ENCODE results near the gene SMIM27. TPM values are rescaled to one million over a fixed set of nuclear protein-coding genes. Genes with fewer than 3 reads are reported as not detected.
"Not testable (repeated sequence)": the region's sequence is repeated elsewhere in the genome, so short reads cannot be mapped to it uniquely, and the experiment has no call there.

Gene SMIM27
- total and polyA plus RNA-seq, 2 experiments from 2014 or later, result 6.5 to 47.1 TPM

DNA sequence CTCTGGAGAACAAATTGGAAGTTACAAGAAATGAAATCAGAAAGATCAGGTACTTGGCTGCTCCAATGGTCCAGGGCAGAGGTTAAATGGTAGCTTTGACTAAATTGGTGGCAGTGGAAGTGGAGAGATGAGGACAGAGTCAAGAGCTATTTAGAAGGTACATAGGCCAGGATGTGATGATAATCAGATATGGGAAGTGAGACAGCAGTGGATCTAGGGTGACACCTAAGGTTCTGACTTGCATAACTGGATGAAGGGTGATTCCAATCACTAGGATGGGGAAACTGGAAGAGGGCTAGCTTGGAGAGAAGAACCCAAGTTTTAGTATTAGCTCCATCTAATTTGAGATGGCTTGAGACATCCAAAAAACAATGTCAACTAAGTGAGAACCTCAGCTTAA lies 44.8 kb downstream of the SMIM27 start:
- Histone ChIP-seq H3K4me3 (no peak overlapping the region), H3K27ac (no peak overlapping the region), H3K36me3 (no peaks in the 10 kb centered on the region), H3K4me1 (ENCODE audit: low read depth) (no peaks in the 10 kb centered on the region), H3K27me3 (no peaks in the 10 kb centered on the region), H3K9me3 (ENCODE audit: low read depth) (no peaks in the 10 kb centered on the region)
- TF ChIP-seq, protein P1, sequence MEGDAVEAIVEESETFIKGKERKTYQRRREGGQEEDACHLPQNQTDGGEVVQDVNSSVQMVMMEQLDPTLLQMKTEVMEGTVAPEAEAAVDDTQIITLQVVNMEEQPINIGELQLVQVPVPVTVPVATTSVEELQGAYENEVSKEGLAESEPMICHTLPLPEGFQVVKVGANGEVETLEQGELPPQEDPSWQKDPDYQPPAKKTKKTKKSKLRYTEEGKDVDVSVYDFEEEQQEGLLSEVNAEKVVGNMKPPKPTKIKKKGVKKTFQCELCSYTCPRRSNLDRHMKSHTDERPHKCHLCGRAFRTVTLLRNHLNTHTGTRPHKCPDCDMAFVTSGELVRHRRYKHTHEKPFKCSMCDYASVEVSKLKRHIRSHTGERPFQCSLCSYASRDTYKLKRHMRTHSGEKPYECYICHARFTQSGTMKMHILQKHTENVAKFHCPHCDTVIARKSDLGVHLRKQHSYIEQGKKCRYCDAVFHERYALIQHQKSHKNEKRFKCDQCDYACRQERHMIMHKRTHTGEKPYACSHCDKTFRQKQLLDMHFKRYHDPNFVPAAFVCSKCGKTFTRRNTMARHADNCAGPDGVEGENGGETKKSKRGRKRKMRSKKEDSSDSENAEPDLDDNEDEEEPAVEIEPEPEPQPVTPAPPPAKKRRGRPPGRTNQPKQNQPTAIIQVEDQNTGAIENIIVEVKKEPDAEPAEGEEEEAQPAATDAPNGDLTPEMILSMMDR (IDR thresholded peaks at IDR 0.05; ENCODE audit: low read depth, low read length), result no peak
- DNase-seq (ENCODE audit: low read depth in 1 of 2, low spot score in 1 of 2), result no peak

DNA sequence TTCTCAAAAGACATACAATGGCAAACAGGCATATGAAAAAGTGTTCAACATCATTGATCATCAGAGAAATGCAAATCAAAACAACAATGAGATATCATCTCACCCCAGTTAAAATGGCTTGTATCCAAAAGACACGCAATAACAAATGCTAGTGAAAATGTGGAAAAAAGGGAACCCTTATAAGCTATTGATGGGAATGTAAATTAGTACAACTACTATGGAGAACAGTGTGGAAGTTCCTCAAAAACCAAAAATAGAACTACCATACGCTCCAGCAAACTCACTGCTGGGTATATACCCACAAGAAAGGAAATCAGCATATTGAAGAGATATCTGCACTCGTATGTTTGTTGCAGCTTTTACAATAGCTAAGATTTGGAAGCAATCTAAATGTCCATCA lies 46.9 kb downstream of the SMIM27 start:
- not testable (repeated sequence) for H3K27me3 ChIP-seq; H3K27ac ChIP-seq; DNase-seq (ENCODE audit: low read depth in 1 of 2, low spot score in 1 of 2); H3K9me3 ChIP-seq (ENCODE audit: low read depth); H3K36me3 ChIP-seq; H3K4me1 ChIP-seq (ENCODE audit: low read depth); H3K4me3 ChIP-seq

Other genes starting within 250 kb of the SMIM27 start
- gene ACO1, start 167.7 kb upstream of the SMIM27 start, total RNA-seq, result 42.1 and 42.9 TPM in 2 replicates
- gene ACO1, start 167.7 kb upstream of the SMIM27 start, polyA plus RNA-seq, result 51.5 and 56.8 TPM in 2 replicates
- 3.1 and 3.4 TPM in 2 replicates for gene RIGI, start 26.1 kb upstream of the SMIM27 start, total RNA-seq
- gene RIGI, start 26.1 kb upstream of the SMIM27 start, polyA plus RNA-seq, result 2.6 and 4.6 TPM in 2 replicates
- 14.1 and 17.1 TPM in 2 replicates for gene TOPORS, start 259 bp downstream of the SMIM27 start, total RNA-seq
- 18.5 and 18.6 TPM in 2 replicates for gene TOPORS, start 259 bp downstream of the SMIM27 start, polyA plus RNA-seq
- gene NDUFB6, start 20.8 kb downstream of the SMIM27 start, total RNA-seq, result 50.3 and 97.5 TPM in 2 replicates
- gene NDUFB6, start 20.8 kb downstream of the SMIM27 start, polyA plus RNA-seq, result 169 and 251 TPM in 2 replicates
- 0.09 TPM in 1 of 2 replicates, not detected in the other for gene TAF1L, start 83.3 kb downstream of the SMIM27 start, total RNA-seq
- not detected in 2 replicates for gene TAF1L, start 83.3 kb downstream of the SMIM27 start, polyA plus RNA-seq
- not detected in 2 replicates for gene TMEM215, start 231.2 kb downstream of the SMIM27 start, total RNA-seq
- not detected in 2 replicates for gene TMEM215, start 231.2 kb downstream of the SMIM27 start, polyA plus RNA-seq